Spinal cord (tissue), 10 donors: ENCODE measurements around the gene PLXNA2. TPM values are rescaled to one million over a fixed set of nuclear protein-coding genes. Genes with fewer than 3 reads are reported as not detected.

Experiments used
- DNase-seq, 6 donors: peaks; one replicate each; pipeline versions ENCODE4 v3.0.0 to v3.0.0-alpha.2; 2013 to 2015; ENCODE audit warnings: low spot score in 6 of 6, low read depth in 4 of 6
- H3K27ac ChIP-seq: one replicate; pipeline ENCODE4 v1.5.1; 2013; ENCODE audit warnings: low read depth, low read length, control low read depth
- H3K27me3 ChIP-seq: one replicate; pipeline ENCODE4 v1.6.1; 2013; ENCODE audit warnings: low read length; ENCODE audit not compliant: control insufficient read depth, insufficient read depth
- H3K36me3 ChIP-seq: one replicate; pipeline ENCODE4 v1.6.1; 2013; ENCODE audit warnings: low read length; ENCODE audit not compliant: control insufficient read depth, insufficient read depth
- H3K4me1 ChIP-seq: one replicate; pipeline ENCODE4 v1.6.1; 2013; ENCODE audit warnings: low read length; ENCODE audit not compliant: control insufficient read depth, insufficient read depth
- H3K4me3 ChIP-seq: one replicate; pipeline ENCODE4 v1.5.1; 2013; ENCODE audit warnings: low read depth, low read length, control low read depth
- H3K9me3 ChIP-seq: one replicate; pipeline ENCODE4 v1.6.1; 2013; ENCODE audit warnings: low read length; ENCODE audit not compliant: control insufficient read depth, insufficient read depth
- WGBS: methylation state at CpG from one replicate; pipeline ENCODE4 v1.1.5; 2013; ENCODE audit warnings: missing lambda C conversion rate; ENCODE audit not compliant: insufficient coverage; 5-methylcytosine and 5-hydroxymethylcytosine counted together
- polyA plus RNA-seq, 2 donors: library from polyadenylated mRNA; unstranded; fragments of 120-200 nt; gene quantifications; one replicate each; pipeline ENCODE4 v1.2.1, GENCODE V29; 2013; ENCODE audit not compliant: insufficient read length in 2 of 2
- total RNA-seq, 2 donors: library from RNA; depleted of rRNA in 1 of 2; stranded (reverse); fragments of 120-200 nt in 1 of 2; fragments of >200 nt in 1 of 2; gene quantifications; one replicate each; pipeline versions ENCODE4 v1.2.3 to v1.2.4, GENCODE V29; 2013 to 2014
- donor health status: healthy.

The PLXNA2 gene
- total and polyA plus RNA-seq, 4 donors = 22.0 to 52.8 (median 39.7) TPM

GRCh38 chr1:208118306-208118705, 125.9 kb downstream of the PLXNA2 start:
- Histone ChIP-seq H3K4me3 (no peak overlapping the region), H3K27me3 (no peaks in the 10 kb centered on the region), H3K4me1 (peaks cover 17% of the 10 kb centered on the region), H3K27ac (no peak overlapping the region), H3K9me3 (no peaks in the 10 kb centered on the region), H3K36me3 (peaks cover 4% of the 10 kb centered on the region)
- DNase-seq = no peak
- 88% methylated on average over 2 of the region's 5 CpGs for WGBS

DNA sequence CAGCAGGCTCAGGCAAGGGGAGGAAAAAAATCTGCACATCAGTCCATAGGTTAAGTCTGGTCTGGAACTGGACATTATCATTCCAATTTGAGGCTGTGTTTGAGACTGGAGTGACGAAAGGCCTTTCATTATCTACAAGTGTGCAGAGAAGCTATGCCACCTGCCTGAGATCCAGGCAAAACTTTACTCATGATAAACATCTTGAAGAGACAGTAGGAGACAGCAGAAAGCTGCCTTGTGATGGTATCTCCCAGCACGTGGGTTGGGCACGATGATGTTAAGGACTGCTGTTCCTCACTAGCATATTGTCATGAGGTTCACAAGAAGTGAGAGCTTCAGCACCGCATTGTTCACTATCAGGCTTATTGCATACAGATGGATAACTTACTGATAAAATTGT, 126.4 kb downstream of the PLXNA2 start:
- Histone ChIP-seq H3K9me3 (no peaks in the 10 kb centered on the region), H3K4me3 (no peak overlapping the region), H3K36me3 (peaks cover 4% of the 10 kb centered on the region), H3K27me3 (no peaks in the 10 kb centered on the region), H3K4me1 (peaks cover 20% of the 10 kb centered on the region), H3K27ac (no peak overlapping the region)
- 77% methylated on average over 4 of the region's 4 CpGs for WGBS
- DNase-seq = no peak

- Histone ChIP-seq H3K27ac (no peak overlapping the region), H3K4me1 (peaks cover 20% of the 10 kb centered on the region), H3K36me3 (peaks cover 4% of the 10 kb centered on the region), H3K9me3 (no peaks in the 10 kb centered on the region), H3K4me3 (no peak overlapping the region), H3K27me3 (no peaks in the 10 kb centered on the region)
- 80% methylated on average over 3 of the region's 3 CpGs for WGBS
- no peak for DNase-seq
Observed at GRCh38 chr1:208117409-208117808, 126.8 kb downstream of the PLXNA2 start.

DNA sequence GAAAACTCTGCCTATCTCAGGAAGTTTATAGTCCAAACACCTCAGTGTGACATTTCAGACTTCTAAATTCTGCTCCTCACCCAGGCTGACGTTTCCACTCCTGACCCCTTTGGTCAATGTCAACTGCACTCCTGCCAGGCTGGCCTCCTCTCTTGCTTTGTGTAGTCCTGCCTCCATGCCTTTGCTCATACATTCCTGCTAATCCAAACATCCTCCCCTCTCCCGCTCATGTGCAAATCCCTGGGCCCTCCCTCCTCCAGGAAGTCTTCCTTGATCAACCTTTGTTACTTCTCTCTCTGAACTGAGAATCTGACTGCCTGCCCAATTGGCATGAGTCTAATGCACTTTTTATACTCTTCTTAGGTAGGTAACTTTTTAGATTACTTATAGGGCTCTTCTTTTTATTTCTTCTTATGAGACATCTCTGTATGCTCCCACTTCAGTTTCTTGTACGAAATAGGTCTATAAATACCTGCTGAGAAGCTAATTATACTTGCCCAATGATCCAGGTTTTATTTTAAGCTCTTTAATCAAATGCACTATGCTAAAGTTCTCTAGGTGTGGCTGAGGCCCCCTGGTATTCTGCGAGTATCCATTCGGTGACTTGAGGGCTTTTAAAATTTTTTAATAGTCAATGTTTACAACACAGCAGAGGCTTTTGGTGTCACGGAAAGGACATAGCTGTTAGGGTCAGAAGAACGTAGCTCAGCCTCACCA, 128.1 kb downstream of the PLXNA2 start:
- WGBS = 54% methylated on average over 2 of the region's 7 CpGs
- H3K27me3 ChIP-seq = no peaks in the 10 kb centered on the region
- peaks cover 4% of the 10 kb centered on the region for H3K36me3 ChIP-seq
- DNase-seq = peak in 1 of 6 donors; percentile 68
- no peaks in the 10 kb centered on the region for H3K9me3 ChIP-seq
- H3K4me3 ChIP-seq = no peak overlapping the region
- peaks cover 19% of the 10 kb centered on the region for H3K4me1 ChIP-seq
- no peak overlapping the region for H3K27ac ChIP-seq

DNA sequence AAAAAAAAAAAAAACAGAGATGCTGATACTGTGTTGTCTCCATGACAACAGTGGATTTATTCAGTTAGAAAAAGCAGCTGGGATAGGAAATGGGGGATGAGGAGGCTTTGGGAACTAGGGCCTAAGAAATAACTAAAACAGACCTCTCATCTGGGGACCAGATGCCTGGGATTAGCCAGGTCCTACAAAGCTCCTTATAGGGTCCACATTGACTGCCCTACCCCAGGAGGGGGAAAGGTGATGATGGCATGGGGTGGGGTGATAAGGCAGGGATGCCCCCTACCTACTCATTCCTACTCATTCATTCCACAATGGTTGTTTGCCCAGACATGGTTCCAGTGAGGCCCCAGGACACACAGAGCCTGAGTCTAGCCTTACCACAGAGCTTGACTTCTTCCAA, 131.2 kb downstream of the PLXNA2 start:
- no peaks in the 10 kb centered on the region for H3K9me3 ChIP-seq
- peaks cover 34% of the 10 kb centered on the region for H3K4me1 ChIP-seq
- no peaks in the 10 kb centered on the region for H3K27me3 ChIP-seq
- no peak overlapping the region for H3K27ac ChIP-seq
- H3K36me3 ChIP-seq = peaks cover 7% of the 10 kb centered on the region
- no peak for DNase-seq
- no peak overlapping the region for H3K4me3 ChIP-seq

DNA sequence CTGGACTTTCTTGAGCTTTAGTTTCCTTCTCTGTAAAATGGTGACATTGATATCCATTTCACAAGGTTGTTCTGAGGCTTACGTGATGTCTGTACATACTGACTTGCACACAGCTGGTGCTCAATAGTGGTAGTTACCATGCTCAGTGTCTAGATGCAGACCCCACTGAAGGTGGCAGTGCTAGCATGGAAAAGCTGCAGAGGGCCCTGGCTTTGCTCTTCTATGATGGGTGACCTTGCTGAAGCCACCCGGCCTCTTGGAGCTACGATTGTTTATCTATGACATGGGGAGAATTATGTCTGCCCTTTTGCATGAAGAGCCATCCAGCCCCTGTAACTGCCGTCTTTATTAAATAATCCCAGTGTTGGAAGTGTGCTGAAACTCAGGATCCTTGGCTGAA, 131.8 kb downstream of the PLXNA2 start:
- Histone ChIP-seq H3K4me3 (no peak overlapping the region), H3K9me3 (no peaks in the 10 kb centered on the region), H3K27me3 (no peaks in the 10 kb centered on the region), H3K36me3 (peaks cover 7% of the 10 kb centered on the region), H3K27ac (no peak overlapping the region), H3K4me1 (peaks cover 39% of the 10 kb centered on the region)
- WGBS = 83% methylated on average over 1 of the region's 4 CpGs
- no peak for DNase-seq

GRCh38 chr1:208111646-208112190, 132.5 kb downstream of the PLXNA2 start:
- peaks cover 41% of the 10 kb centered on the region for H3K4me1 ChIP-seq
- H3K27me3 ChIP-seq = no peaks in the 10 kb centered on the region
- H3K36me3 ChIP-seq = peaks cover 3% of the 10 kb centered on the region
- DNase-seq = peak in 1 of 6 donors; percentile 57
- H3K9me3 ChIP-seq = no peaks in the 10 kb centered on the region
- no peak overlapping the region for H3K27ac ChIP-seq
- WGBS = 82% methylated on average over 3 of the region's 4 CpGs
- H3K4me3 ChIP-seq = no peak overlapping the region

DNA sequence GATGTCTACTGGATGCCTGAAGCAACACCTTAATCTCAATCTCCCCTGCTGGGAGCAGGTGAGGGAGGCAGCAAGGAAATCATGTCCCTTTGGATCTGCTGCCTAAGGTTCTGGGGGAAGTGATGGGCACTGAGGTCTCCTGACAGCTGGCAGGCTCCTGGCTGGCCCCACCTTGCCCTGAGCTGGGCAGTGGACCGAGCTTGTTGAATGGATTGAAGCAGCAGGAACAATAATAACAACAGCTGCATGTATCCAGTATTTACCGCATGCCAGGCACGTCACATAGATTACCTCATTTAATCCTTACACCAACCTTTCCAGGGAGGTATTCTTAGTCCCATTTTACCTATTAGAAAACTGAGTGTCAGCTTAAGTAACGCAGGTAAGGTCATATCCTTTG, 133.9 kb downstream of the PLXNA2 start:
- no peak overlapping the region for H3K27ac ChIP-seq
- DNase-seq = peak in 1 of 6 donors; percentile 45
- WGBS = 39% methylated on average over 3 of the region's 4 CpGs
- no peaks in the 10 kb centered on the region for H3K27me3 ChIP-seq
- H3K4me1 ChIP-seq = peaks cover 47% of the 10 kb centered on the region
- H3K9me3 ChIP-seq = no peaks in the 10 kb centered on the region
- peaks cover 3% of the 10 kb centered on the region for H3K36me3 ChIP-seq
- no peak overlapping the region for H3K4me3 ChIP-seq

- DNase-seq = no peak
- peaks cover 3% of the 10 kb centered on the region for H3K36me3 ChIP-seq
- peaks cover 58% of the 10 kb centered on the region for H3K4me1 ChIP-seq
- H3K4me3 ChIP-seq = no peak overlapping the region
- no peaks in the 10 kb centered on the region for H3K9me3 ChIP-seq
- H3K27ac ChIP-seq = no peak overlapping the region
- WGBS = 70% methylated on average over 5 of the region's 5 CpGs
- no peaks in the 10 kb centered on the region for H3K27me3 ChIP-seq
Observed at GRCh38 chr1:208108646-208109330, 135.4 kb downstream of the PLXNA2 start.

GRCh38 chr1:208108213-208108608, 136.0 kb downstream of the PLXNA2 start:
- Histone ChIP-seq H3K36me3 (peaks cover 3% of the 10 kb centered on the region), H3K9me3 (no peaks in the 10 kb centered on the region), H3K4me3 (no peak overlapping the region), H3K27me3 (no peaks in the 10 kb centered on the region), H3K4me1 (peaks cover 59% of the 10 kb centered on the region), H3K27ac (no peak overlapping the region)
- no peak for DNase-seq
- WGBS = 88% methylated on average over 2 of the region's 2 CpGs
